HG02610 (cell line): Measurements from ENCODE around the gene MCCC2.
"Not testable (repeated sequence)": the region's sequence is repeated elsewhere in the genome, so short reads cannot be mapped to it uniquely, and the experiment has no call there.

Experiments used
- ATAC-seq: cut with Tn5 transposase; IDR thresholded peaks from one replicate; pipeline ENCODE4 v1.9.1; 2021; ENCODE audit warnings: mild to moderate bottlenecking, moderate library complexity; ENCODE audit not compliant: unreplicated experiment

Gene MCCC2

GRCh38 chr5:71658916-71659662, 71.9 kb downstream of the MCCC2 start:
- ATAC-seq, result no peak

- no peak for ATAC-seq
Measured at GRCh38 chr5:71662381-71662780, 75.2 kb downstream of the MCCC2 start.

- ATAC-seq, result no peak
Measured at GRCh38 chr5:71663191-71663969, 76.2 kb downstream of the MCCC2 start.

- ATAC-seq, result not testable (repeated sequence)
Measured at GRCh38 chr5:71664615-71665014, 77.5 kb downstream of the MCCC2 start.

- ATAC-seq, result no peak
Measured at GRCh38 chr5:71666321-71666720, 79.2 kb downstream of the MCCC2 start.

- ATAC-seq, result no peak
Measured at GRCh38 chr5:71677977-71678376, 90.8 kb downstream of the MCCC2 start.

- ATAC-seq, result no peak
Measured at GRCh38 chr5:71679714-71680113, 92.6 kb downstream of the MCCC2 start.

- ATAC-seq, result no peak
Measured at GRCh38 chr5:71680510-71680909, 93.4 kb downstream of the MCCC2 start.

GRCh38 chr5:71681296-71681695, 94.2 kb downstream of the MCCC2 start:
- no peak for ATAC-seq

- ATAC-seq, result no peak
Measured at GRCh38 chr5:71684309-71684708, 97.2 kb downstream of the MCCC2 start.

- no peak for ATAC-seq
Measured at GRCh38 chr5:71693828-71694427, 106.8 kb downstream of the MCCC2 start.

- ATAC-seq, result no peak
Measured at GRCh38 chr5:71695071-71695470, 107.9 kb downstream of the MCCC2 start.

GRCh38 chr5:71695595-71695994, 108.5 kb downstream of the MCCC2 start:
- ATAC-seq, result no peak

GRCh38 chr5:71697967-71698366, 110.8 kb downstream of the MCCC2 start:
- ATAC-seq, result no peak

- no peak for ATAC-seq
Measured at GRCh38 chr5:71699233-71699632, 112.1 kb downstream of the MCCC2 start.

- no peak for ATAC-seq
Measured at GRCh38 chr5:71699751-71700150, 112.6 kb downstream of the MCCC2 start.

GRCh38 chr5:71700803-71701202, 113.7 kb downstream of the MCCC2 start:
- no peak for ATAC-seq

GRCh38 chr5:71701407-71701806, 114.3 kb downstream of the MCCC2 start:
- ATAC-seq, result no peak

- ATAC-seq, result no peak
Measured at GRCh38 chr5:71703941-71704340, 116.8 kb downstream of the MCCC2 start.

- ATAC-seq, result no peak
Measured at GRCh38 chr5:71705421-71705820, 118.3 kb downstream of the MCCC2 start.

GRCh38 chr5:71706906-71707305, 119.8 kb downstream of the MCCC2 start:
- no peak for ATAC-seq
